H9 (cell line): ENCODE results near the gene OR5W2. TPM values are rescaled to one million over a fixed set of nuclear protein-coding genes. Genes with fewer than 3 reads are reported as not detected.

ENCODE experiments used
- DNase-seq: peaks from one replicate; pipeline ENCODE4 v3.0.0-alpha.2; 2017
- H2AFZ ChIP-seq: one replicate; pipeline ENCODE4 v1.6.1; 2013; ENCODE audit warnings: mild to moderate bottlenecking, low read length, control low read depth, moderate library complexity
- H2AK5ac ChIP-seq: 2 replicates; pipeline ENCODE4 v1.6.1; 2013; ENCODE audit warnings: low read length, control low read depth, mixed read lengths; ENCODE audit not compliant: insufficient read length
- H2BK120ac ChIP-seq: one replicate; pipeline ENCODE4 v1.6.1; 2013; ENCODE audit warnings: low read depth, mild to moderate bottlenecking, low read length, control low read depth, inconsistent platforms; ENCODE audit not compliant: poor library complexity, severe bottlenecking
- H2BK12ac ChIP-seq: 2 replicates; pipeline ENCODE4 v1.6.1; 2013; ENCODE audit warnings: low read length, control low read depth, mixed read lengths, low read depth; ENCODE audit not compliant: insufficient read length
- H2BK15ac ChIP-seq: 2 replicates; pipeline ENCODE4 v1.6.1; 2013; ENCODE audit warnings: low read depth, low read length, control low read depth
- H2BK20ac ChIP-seq: one replicate; pipeline ENCODE4 v1.6.1; 2013; ENCODE audit warnings: low read depth, mild to moderate bottlenecking, low read length, control low read depth, inconsistent platforms; ENCODE audit not compliant: poor library complexity, severe bottlenecking
- H2BK5ac ChIP-seq: 2 replicates; pipeline ENCODE4 v1.6.1; 2013; ENCODE audit warnings: low read length, control low read depth, mixed read lengths; ENCODE audit not compliant: insufficient read length
- H3K14ac ChIP-seq: 2 replicates; pipeline ENCODE4 v1.6.1; 2013; ENCODE audit warnings: low read length, control low read depth; ENCODE audit not compliant: insufficient read depth
- H3K18ac ChIP-seq: 2 replicates; pipeline ENCODE4 v1.6.1; 2013; ENCODE audit warnings: low read depth, mild to moderate bottlenecking, mixed read lengths, low read length, control low read depth; ENCODE audit not compliant: insufficient read length
- H3K23ac ChIP-seq: 2 replicates; pipeline ENCODE4 v1.6.1; 2013; ENCODE audit warnings: low read length, control low read depth, mixed read lengths, low read depth; ENCODE audit not compliant: insufficient read length
- H3K23me2 ChIP-seq: 2 replicates; pipeline ENCODE4 v1.6.1; 2013; ENCODE audit warnings: low read depth, mild to moderate bottlenecking, mixed read lengths, low read length, control low read depth; ENCODE audit not compliant: insufficient read length, poor library complexity, severe bottlenecking
- H3K27ac ChIP-seq: 2 replicates; pipeline ENCODE4 v1.5.1; 2013; ENCODE audit warnings: low read length, control low read depth, mixed read lengths, low read depth; ENCODE audit not compliant: insufficient read length
- H3K27me3 ChIP-seq: 2 replicates; pipeline ENCODE4 v1.6.1; 2013; ENCODE audit warnings: low read length, control low read depth, inconsistent platforms; ENCODE audit not compliant: insufficient read depth
- H3K4ac ChIP-seq: 2 replicates; pipeline ENCODE4 v1.6.1; 2013; ENCODE audit warnings: low read depth, mild to moderate bottlenecking, control low read depth, inconsistent platforms, low read length, moderate library complexity
- H3K4me1 ChIP-seq: 2 replicates; pipeline ENCODE4 v1.6.1; 2013; ENCODE audit warnings: low read length, control low read depth, inconsistent platforms; ENCODE audit not compliant: insufficient read depth
- H3K4me2 ChIP-seq: 2 replicates; pipeline ENCODE4 v1.6.1; 2013; ENCODE audit warnings: low read length, control low read depth, mixed read lengths; ENCODE audit not compliant: insufficient read length, insufficient read depth
- H3K56ac ChIP-seq: 2 replicates; pipeline ENCODE4 v1.6.1; 2013; ENCODE audit warnings: low read depth, mild to moderate bottlenecking, mixed read lengths, low read length, control low read depth; ENCODE audit not compliant: insufficient read length
- H3K79me1 ChIP-seq: 2 replicates; pipeline ENCODE4 v1.6.1; 2013; ENCODE audit warnings: low read depth, mild to moderate bottlenecking, moderate library complexity, low read length, control low read depth, inconsistent platforms; ENCODE audit not compliant: insufficient read depth, poor library complexity, severe bottlenecking
- H3K79me2 ChIP-seq: 2 replicates; pipeline ENCODE4 v1.6.1; 2013; ENCODE audit warnings: low read length, control low read depth, inconsistent platforms; ENCODE audit not compliant: insufficient read depth
- H3K9ac ChIP-seq: 2 replicates; pipeline ENCODE4 v1.6.1; 2013; ENCODE audit warnings: low read length, control low read depth, mixed read lengths; ENCODE audit not compliant: insufficient read length; ENCODE audit errors: extremely low read depth
- H3K9me3 ChIP-seq: one replicate; pipeline ENCODE4 v1.6.1; 2013; ENCODE audit warnings: low read depth, low read length, inconsistent platforms; ENCODE audit not compliant: control insufficient read depth
- H3T11ph ChIP-seq: one replicate; pipeline ENCODE4 v1.6.1; 2013; ENCODE audit warnings: mild to moderate bottlenecking, low read length, control low read depth, inconsistent platforms
- H4K20me1 ChIP-seq: one replicate; pipeline ENCODE4 v1.6.1; 2013; ENCODE audit not compliant: control insufficient read depth, insufficient read length, insufficient read depth
- H4K5ac ChIP-seq: 2 replicates; pipeline ENCODE4 v1.6.1; 2013; ENCODE audit warnings: low read depth, mild to moderate bottlenecking, mixed read lengths, low read length, control low read depth; ENCODE audit not compliant: insufficient read length
- H4K8ac ChIP-seq: replicated peaks from 2 replicates; pipeline ENCODE4 v1.6.1; 2013; ENCODE audit warnings: low read length, control low read depth, mixed read lengths, low read depth; ENCODE audit not compliant: insufficient read length
- H4K91ac ChIP-seq: 2 replicates; pipeline ENCODE4 v1.6.1; 2013; ENCODE audit warnings: low read depth, mild to moderate bottlenecking, moderate library complexity, mixed read lengths, low read length, control low read depth; ENCODE audit not compliant: insufficient read length
- H3K27ac Mint-ChIP-seq, 3 experiments: 2 replicates in 2 of 3; 3 replicates in 1 of 3; pipeline ENCODE4 v1.8.0; 2020 to 2021; ENCODE audit warnings: mixed read lengths in 3 of 3, mild to moderate bottlenecking in 1 of 3, moderate library complexity in 1 of 3
- H3K27me3 Mint-ChIP-seq: 2 replicates; pipeline ENCODE4 v1.8.0; 2021; ENCODE audit warnings: low read depth, mild to moderate bottlenecking, moderate library complexity, mixed read lengths
- H3K36me3 Mint-ChIP-seq, 3 experiments: 2 replicates in 2 of 3; 3 replicates in 1 of 3; pipeline ENCODE4 v1.8.0; 2020 to 2021; ENCODE audit warnings: low read depth in 3 of 3, mixed read lengths in 3 of 3; ENCODE audit not compliant: insufficient read depth in 1 of 3
- H3K4me1 Mint-ChIP-seq, 2 experiments: 2 replicates each; pipeline ENCODE4 v1.8.0; 2020; ENCODE audit warnings: mixed read lengths in 2 of 2
- H3K4me3 Mint-ChIP-seq, 2 experiments: 2 replicates in 1 of 2; 3 replicates in 1 of 2; pipeline ENCODE4 v1.8.0; 2020 to 2021; ENCODE audit warnings: mild to moderate bottlenecking in 2 of 2, mixed read lengths in 2 of 2, moderate library complexity in 1 of 2
- H3K9me3 Mint-ChIP-seq, 2 experiments: 2 replicates in 1 of 2; 3 replicates in 1 of 2; pipeline ENCODE4 v1.8.0; 2020; ENCODE audit warnings: mild to moderate bottlenecking in 2 of 2, mixed read lengths in 2 of 2, moderate library complexity in 1 of 2
- CTCF ChIP-seq: fragments of 200-600 bp; sonication (generic); conservative IDR thresholded peaks from 3 replicates; pipeline ENCODE4 v1.8.0; 2021; ENCODE audit warnings: antibody characterized with exemption, mild to moderate bottlenecking
- WGBS: extraction: QIAGEN DNeasy Blood & Tissue Kit; methylation state at CpG from one replicate; pipeline ENCODE4 v1.1.7; 2013; ENCODE audit warnings: missing lambda C conversion rate, low lambda C conversion rate, mixed read lengths; ENCODE audit not compliant: insufficient read length; ENCODE audit errors: extremely low coverage; 5-methylcytosine and 5-hydroxymethylcytosine counted together
- total RNA-seq: library from RNA; stranded (reverse); gene quantifications from 2 replicates; pipeline ENCODE4 v1.2.1, GENCODE V29; 2021

Gene OR5W2
- total RNA-seq, 1 experiment from 2014 or later, result not detected

DNA sequence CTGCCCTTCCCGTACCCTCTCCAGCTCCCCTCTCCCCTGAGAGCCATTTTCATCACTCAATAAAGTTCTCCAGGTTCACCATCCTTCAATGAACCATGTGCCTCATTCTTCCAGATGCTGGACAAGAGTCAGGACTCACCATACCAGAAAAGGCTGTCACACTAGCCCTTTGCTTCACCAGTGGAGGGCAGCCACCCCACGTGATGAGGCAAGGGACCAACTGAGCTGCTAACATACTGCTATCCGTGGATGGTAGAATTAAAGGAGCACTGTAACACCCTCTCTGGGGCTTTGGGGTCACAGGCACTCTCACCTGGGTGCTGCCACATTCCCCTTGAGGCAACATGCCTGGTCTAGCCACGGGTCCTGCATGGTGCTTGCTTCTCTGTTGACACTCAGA, 34.9 kb upstream of the OR5W2 start:
- DNase-seq, result peak; percentile 34
- Histone ChIP-seq H4K91ac (no peak overlapping the region), H3K27ac (no peak overlapping the region), H3K23me2 (no peaks in the 10 kb centered on the region), H3T11ph (no peak overlapping the region), H2AFZ (no peak overlapping the region), H3K18ac (no peak overlapping the region), H2BK15ac (no peak overlapping the region), H3K9me3 (peaks cover 15% of the 10 kb centered on the region), H4K5ac (no peak overlapping the region), H3K79me2 (no peaks in the 10 kb centered on the region), H2BK12ac (no peak overlapping the region), H3K56ac (no peak overlapping the region), H2BK120ac (no peak overlapping the region), H2BK5ac (no peak overlapping the region), H3K27me3 (no peaks in the 10 kb centered on the region), H3K79me1 (no peaks in the 10 kb centered on the region), H3K14ac (no peak overlapping the region), H3K4me1 (peaks cover 5% of the 10 kb centered on the region; the same call in 1 of the 2 replicates), H4K20me1 (no peaks in the 10 kb centered on the region), H3K9ac (no peak overlapping the region), H2AK5ac (no peak overlapping the region), H3K4me2 (no peak overlapping the region), H4K8ac (no peak overlapping the region), H3K4ac (no peak overlapping the region), H2BK20ac (no peak overlapping the region), H3K23ac (no peak overlapping the region)
- Mint-ChIP-seq H3K36me3 (peaks cover 0 to 1% (median 0%) of the 10 kb centered on the region in 3 experiments; a peak in 3 of 7 replicates), H3K27me3 (no peaks in the 10 kb centered on the region), H3K27ac (no peak overlapping the region; a peak in 1 of 7 replicates), H3K9me3 (peaks cover 6 to 24% of the 10 kb centered on the region in 2 experiments; a peak in 4 of 5 replicates), H3K4me3 (no peak overlapping the region), H3K4me1 (peaks cover 6% of the 10 kb centered on the region in 2 experiments; a peak in 3 of 4 replicates)
- WGBS, result no CpG with 5 or more reads among the region's 4 CpGs
- peak; percentile 45; the same call in 2 of the 3 replicates for TF ChIP-seq CTCF
